ENCODE data around the gene NMD3. TPM values are rescaled to one million over a fixed set of nuclear protein-coding genes. Genes with fewer than 3 reads are reported as not detected.

The NMD3 gene
- total RNA-seq, 4 donors from 2014 or later, result 25.4 to 37.0 (median 30.0) TPM

DNA sequence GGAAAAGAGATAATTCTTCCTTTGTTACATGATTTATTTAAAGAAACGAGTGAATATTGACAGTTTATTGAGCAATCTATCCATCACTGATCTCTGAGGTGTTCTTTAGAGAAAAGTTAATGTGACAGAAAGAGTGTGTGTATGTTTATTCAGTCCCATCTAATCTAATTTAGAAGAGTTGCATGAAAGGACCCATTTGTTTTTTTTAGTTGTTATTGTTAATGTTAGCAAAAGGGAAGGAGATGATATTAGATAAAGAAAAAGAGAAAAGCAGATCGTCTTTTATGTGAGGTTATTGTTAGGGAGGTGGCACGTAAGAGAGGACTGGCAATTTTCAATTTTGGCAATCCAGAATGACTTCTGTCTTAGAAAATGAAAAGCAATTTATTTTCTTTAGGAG is 46.5 kb downstream of the NMD3 start:
- 65 to 80% methylated on average over 3 of the region's 3 CpGs for WGBS, 2 donors
- DNase-seq (ENCODE audit: low spot score in 2 of 2), result no peak
- H3K4me3 ChIP-seq (ENCODE audit: low read depth, poor library complexity, severe bottlenecking), result no peak overlapping the region
- intact Hi-C loops (cut with DNase I; ENCODE audit: low total_unique reads), result no loop called here
- TF ChIP-seq, protein P1, sequence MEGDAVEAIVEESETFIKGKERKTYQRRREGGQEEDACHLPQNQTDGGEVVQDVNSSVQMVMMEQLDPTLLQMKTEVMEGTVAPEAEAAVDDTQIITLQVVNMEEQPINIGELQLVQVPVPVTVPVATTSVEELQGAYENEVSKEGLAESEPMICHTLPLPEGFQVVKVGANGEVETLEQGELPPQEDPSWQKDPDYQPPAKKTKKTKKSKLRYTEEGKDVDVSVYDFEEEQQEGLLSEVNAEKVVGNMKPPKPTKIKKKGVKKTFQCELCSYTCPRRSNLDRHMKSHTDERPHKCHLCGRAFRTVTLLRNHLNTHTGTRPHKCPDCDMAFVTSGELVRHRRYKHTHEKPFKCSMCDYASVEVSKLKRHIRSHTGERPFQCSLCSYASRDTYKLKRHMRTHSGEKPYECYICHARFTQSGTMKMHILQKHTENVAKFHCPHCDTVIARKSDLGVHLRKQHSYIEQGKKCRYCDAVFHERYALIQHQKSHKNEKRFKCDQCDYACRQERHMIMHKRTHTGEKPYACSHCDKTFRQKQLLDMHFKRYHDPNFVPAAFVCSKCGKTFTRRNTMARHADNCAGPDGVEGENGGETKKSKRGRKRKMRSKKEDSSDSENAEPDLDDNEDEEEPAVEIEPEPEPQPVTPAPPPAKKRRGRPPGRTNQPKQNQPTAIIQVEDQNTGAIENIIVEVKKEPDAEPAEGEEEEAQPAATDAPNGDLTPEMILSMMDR (IDR thresholded peaks at IDR 0.05), result no peak
- no peak for TF ChIP-seq POLR2A (IDR thresholded peaks at IDR 0.05)

DNA sequence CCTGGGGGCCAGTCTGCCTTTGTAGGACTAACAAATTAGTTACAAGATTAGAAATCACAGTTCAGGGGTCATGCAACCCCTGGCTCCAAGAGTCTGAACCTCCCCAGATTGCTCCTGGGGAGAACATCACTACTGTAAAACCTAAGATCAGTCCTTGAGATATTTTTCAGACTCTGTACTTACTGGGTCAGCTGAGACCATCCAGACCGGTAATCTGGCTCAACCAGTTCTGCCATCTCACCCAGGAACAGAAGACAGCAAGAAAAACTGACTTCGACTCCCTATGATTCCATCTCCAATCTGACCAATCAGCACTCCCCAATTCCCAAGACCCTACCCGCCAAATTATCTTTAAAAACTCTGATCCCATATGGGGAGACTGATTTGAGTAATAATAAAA is 47.5 kb downstream of the NMD3 start:
- H3K4me3 ChIP-seq (ENCODE audit: low read depth, poor library complexity, severe bottlenecking), result no peak overlapping the region
- intact Hi-C loops (cut with DNase I; ENCODE audit: low total_unique reads), result no loop called here
- TF ChIP-seq, protein P1 (IDR thresholded peaks at IDR 0.05), result no peak
- no peak for TF ChIP-seq POLR2A (IDR thresholded peaks at IDR 0.05)
- WGBS, 2 donors, result 75 to 84% methylated on average over 3 of the region's 3 CpGs
- no peak for DNase-seq (ENCODE audit: low spot score in 2 of 2)

DNA sequence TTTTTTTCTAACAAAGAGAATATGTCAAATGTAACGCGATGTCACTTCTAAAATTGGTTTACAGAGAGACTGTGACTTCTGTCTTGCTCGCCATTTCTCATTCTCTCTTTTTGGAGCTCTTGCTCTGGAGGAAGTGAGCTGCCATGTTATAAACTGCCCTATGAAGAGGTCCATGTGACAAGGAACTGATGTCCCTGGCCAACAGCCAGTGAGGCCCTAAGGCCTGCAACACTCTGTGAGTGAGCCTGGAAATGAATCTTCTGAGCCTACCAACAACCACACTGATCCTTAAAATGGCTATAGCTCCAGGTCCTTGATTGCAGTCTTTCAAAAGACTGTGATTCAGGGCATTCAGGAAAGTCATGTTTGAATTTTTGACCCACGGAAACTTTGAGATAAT is 49.9 kb downstream of the NMD3 start:
- H3K4me3 ChIP-seq (ENCODE audit: low read depth, poor library complexity, severe bottlenecking), result no peak overlapping the region
- DNase-seq (ENCODE audit: low spot score in 2 of 2), result no peak
- WGBS, 2 donors, result 96% methylated on average over 4 of the region's 4 CpGs
- no peak for TF ChIP-seq POLR2A (IDR thresholded peaks at IDR 0.05)
- TF ChIP-seq, protein P1 (IDR thresholded peaks at IDR 0.05), result no peak
- intact Hi-C loops (cut with DNase I; ENCODE audit: low total_unique reads), result no loop called here

DNA sequence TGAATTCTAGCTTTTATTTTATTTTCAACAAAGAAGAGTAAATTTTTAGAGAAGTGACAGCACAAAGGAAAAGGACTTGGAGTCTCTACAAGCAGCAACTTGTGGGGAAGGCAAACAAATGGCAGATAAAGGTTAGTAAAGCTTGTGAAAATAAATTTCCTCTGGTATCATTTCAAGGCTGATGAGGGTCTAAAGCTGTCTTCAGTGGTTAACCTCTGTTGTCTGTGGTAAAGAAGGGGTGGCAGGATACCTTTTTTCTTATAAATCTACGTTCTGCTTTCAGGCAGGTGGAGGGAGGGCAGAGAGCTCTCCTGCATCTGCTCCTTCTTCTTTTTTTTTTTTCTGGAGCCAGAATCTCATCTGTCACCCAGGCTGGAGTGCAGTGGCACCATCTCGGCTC is 50.5 kb downstream of the NMD3 start:
- 89 to 97% methylated on average over 2 of the region's 2 CpGs for WGBS, 2 donors
- H3K4me3 ChIP-seq (ENCODE audit: low read depth, poor library complexity, severe bottlenecking), result no peak overlapping the region
- TF ChIP-seq, protein P1 (IDR thresholded peaks at IDR 0.05), result no peak
- TF ChIP-seq POLR2A (IDR thresholded peaks at IDR 0.05), result no peak
- intact Hi-C loops (cut with DNase I; ENCODE audit: low total_unique reads), result no loop called here
- DNase-seq (ENCODE audit: low spot score in 2 of 2), result no peak

DNA sequence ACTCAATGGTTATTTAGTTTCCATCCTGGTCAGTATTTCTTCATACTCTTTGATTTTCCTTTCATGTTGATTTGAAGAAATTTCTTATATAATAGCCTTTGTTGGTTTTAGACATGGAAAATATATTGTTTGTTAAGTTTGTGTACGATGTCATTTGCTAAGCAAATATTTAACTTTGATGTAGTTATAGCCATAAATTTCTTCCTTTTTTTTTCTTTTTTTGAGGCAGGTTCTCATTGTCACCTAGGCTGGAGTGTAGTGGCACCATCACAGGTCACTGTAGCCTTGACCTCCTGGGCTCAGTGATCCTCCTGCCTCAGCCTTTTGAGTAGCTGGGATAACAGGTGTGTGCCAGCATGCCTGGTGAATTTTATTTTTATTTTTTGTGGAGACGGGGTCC is 51.4 kb downstream of the NMD3 start:
- no peak for DNase-seq (ENCODE audit: low spot score in 2 of 2)
- 92 to 97% methylated on average over 2 of the region's 2 CpGs for WGBS, 2 donors
- TF ChIP-seq POLR2A (IDR thresholded peaks at IDR 0.05), result no peak
- TF ChIP-seq, protein P1 (IDR thresholded peaks at IDR 0.05), result no peak
- intact Hi-C loops (cut with DNase I; ENCODE audit: low total_unique reads), result no loop called here
- no peak overlapping the region for H3K4me3 ChIP-seq (ENCODE audit: low read depth, poor library complexity, severe bottlenecking)

DNA sequence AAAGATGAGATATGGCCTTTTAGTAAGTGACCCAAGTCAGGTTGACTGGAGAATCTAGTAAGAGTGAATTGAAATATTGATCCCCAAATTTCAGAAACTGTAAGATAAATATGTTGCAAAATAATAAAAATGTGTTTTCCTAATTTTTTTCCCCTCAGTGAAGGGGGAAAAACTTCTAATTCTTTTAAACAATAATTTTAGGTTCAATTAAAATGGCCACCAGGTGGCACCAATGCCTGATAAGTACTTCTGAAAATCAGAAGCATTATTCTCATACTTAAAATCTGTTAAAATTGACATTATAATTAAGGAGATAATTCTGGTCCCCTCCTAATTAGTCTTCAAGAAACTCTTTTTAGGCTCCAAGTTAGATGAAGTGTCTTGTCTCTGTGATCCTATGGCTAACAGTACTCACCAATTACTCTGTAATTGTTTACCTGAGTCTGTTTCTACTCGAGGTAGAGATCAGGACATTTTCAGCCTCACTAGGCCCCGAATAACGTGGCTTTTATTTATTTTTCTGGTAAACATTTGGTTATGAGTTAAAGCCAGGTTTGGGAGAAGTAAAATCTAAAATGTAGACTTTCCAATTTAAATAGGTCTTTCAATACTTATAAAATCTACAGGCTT is 52.6 kb downstream of the NMD3 start:
- DNase-seq (ENCODE audit: low spot score in 2 of 2), result no peak
- 54 to 56% methylated on average over 3 of the region's 3 CpGs for WGBS, 2 donors
- intact Hi-C loops (cut with DNase I; ENCODE audit: low total_unique reads), result no loop called here
- H3K4me3 ChIP-seq (ENCODE audit: low read depth, poor library complexity, severe bottlenecking), result no peak overlapping the region
- TF ChIP-seq, protein P1 (IDR thresholded peaks at IDR 0.05), result no peak
- TF ChIP-seq POLR2A (IDR thresholded peaks at IDR 0.05), result no peak

Data from lower leg skin (tissue), 4 donors.